ENCODE results near the gene EFNB1.
"Not testable (repeated sequence)": the region's sequence is repeated elsewhere in the genome, so short reads cannot be mapped to it uniquely, and the experiment has no call there.

EFNB1 gene

DNA sequence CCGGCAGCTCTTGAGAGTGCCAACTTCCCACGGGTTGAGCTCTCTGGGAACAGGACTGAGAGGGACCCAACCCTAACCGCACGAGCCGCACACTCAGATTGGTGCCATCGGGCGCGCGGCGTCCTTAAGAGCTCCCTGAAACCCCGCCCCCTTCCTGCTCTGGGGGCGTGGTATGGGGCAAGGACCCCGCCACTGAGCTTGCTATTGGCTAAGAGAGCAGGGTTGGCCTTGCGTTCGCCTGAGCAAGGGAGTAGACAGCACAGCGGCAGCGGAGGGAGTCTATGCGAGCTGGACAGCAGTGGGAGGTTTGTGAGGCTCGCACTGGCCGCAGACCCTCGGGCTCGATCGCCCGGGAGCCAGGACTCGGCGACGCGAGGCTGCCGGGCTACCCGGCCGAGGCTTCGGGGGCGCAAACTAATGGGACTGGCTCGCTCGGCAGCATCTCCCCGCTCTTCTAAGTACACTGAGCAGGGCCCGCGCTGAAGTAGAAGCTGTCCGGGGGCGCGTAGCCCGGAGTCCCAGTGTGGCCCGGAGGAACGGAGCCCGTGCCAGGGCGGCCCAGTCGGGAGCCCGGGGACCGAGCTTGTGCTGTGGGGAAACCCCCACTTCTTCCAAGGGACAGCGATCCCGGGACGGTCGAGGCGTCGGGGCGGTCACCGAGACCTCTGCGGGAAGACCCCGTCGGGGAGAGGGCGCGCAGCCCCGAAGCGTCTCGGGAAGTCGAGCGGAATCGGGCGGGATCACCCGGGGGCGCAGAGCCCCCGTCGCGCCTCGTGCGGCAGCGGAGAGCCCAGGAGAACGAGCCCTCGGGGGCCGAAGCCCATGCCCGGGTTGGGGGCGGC, at the start of gene EFNB1:
Gene EFNB1 (plus strand): TSS at position 282 of the 842 bp plus-strand sequence. CDS start 756 bp downstream, outside the sequence.
- DNase-seq = no peak

DNA sequence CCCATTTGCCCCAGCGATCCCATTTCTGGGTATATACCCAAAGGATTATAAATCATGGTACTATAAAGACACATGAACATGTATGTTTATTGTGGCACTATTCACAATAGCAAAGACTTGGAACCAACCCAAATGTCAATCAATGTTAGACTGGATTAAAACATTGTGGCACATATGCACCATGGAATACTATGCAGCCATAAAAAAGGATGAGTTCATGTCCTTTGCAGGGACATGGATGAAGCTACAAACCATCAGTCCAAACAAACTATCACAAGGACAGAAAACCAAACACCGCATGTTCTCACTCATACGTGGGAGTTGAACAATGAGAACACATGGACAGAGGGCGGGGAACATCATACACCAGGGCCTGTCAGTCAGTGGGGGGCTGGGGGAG, 47.5 kb upstream of the EFNB1 start:
- not testable (repeated sequence) for DNase-seq

DNA sequence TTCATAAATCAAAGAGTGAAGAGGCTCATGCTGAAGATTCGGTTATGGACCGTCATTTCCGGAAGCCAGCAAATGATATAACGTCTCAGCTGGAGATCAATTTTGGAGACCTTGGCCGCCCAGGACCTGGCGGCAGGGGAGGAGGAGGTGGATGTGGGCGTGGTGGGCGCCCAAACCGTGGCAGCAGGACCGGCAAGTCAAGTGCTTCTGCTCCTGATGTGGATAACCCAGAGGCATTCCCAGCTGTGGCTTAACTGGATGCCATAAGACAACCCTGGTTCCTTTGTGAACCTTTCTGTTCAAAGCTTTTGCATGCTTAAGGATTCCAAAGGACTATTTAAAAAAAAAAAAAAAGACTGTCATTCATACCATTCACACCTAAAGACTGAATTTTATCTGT, 44.0 kb upstream of the EFNB1 start:
- DNase-seq = no peak

DNA sequence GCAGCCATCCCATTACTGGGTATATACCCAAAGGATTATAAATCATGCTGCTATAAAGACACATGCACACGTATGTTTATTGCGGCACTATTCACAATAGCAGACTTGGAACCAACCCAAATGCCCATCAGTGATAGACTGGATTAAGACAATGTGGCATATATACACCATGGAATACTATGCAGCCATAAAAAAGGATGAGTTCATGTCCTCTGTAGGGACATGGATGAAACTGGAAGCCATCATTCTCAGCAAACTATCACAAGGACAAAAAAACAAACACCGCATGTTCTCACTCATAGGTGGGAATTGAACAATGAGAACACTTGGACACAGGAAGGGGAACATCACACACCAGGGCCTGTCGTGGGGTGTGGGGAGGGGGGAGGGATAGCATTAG, 42.2 kb upstream of the EFNB1 start:
- DNase-seq = not testable (repeated sequence)

DNA sequence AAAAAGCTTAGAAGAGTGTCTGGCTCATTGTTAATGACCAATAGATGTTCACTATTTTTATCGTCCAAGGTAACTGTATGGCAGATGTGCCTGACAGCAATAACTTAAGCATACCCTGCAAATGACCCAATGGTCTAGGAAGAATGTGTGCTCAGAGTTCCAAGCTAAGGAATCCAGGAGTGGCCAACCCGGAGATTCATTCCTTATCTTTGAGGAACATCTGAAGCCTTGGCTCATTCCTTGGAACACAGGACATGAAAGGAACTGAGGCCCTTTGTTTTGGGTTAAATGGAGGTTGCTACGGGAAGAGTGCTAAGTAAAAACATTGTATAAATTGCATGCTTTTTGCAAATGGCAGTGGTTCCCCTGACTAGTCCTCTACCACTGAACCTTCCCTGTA, 38.9 kb upstream of the EFNB1 start:
- no peak for DNase-seq

DNA sequence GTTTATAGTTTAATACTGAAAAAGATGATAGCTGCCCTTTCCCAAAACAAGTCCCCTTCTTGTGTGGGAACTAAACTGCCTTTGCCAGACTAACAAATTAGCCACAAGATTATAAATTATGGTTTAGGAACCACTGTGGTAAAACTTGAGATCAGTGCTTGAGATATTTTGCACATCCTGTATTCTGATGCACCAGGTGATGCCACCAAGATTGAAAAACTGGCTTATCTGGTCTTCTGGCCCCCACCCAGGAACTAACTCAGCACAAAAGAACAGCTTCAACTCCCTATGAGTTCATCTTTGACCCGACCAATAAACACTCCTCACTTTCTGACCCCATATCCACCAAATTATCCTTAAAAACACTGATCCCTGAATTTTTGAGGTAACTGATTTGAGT, 36.7 kb upstream of the EFNB1 start:
- DNase-seq = no peak

DNA sequence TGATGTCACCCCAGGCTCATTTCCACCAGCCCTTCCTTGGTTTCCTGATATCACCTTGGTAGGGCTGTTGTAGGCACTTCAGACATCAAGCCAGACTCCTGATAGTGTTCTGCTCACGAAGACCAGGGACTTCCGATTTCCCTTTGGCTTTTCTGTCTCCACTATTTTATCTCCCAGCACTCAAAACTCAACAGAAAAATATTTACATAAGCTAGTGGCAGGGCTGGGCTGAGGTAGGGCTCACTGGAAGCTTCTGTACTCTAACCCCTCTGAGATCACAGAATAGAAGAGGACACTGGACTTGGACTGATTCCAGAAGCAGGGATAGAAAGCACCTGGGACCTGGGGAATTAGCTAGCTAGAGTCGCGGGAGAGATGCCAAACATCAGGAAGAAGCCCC, 34.4 kb upstream of the EFNB1 start:
- DNase-seq = no peak

DNA sequence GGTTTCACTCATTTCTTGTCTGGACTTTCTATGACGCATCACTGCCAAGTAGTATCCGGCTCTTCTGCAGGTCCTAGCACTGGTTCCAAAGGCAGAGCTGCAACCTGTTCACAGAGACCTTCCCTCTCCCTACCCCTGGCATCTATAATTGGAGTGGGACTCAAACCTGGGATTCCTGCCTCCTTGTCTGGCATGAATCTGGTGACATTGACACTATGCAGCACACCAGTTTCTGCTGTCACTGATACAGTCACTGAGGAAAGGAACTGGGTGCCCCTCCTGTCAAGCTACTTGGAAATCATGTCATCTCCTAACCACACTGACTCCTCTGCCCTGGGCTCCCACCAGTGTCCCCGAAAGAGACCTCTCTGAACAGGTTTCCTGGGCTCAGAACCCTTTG, 33.1 kb upstream of the EFNB1 start:
- DNase-seq = no peak

DNA sequence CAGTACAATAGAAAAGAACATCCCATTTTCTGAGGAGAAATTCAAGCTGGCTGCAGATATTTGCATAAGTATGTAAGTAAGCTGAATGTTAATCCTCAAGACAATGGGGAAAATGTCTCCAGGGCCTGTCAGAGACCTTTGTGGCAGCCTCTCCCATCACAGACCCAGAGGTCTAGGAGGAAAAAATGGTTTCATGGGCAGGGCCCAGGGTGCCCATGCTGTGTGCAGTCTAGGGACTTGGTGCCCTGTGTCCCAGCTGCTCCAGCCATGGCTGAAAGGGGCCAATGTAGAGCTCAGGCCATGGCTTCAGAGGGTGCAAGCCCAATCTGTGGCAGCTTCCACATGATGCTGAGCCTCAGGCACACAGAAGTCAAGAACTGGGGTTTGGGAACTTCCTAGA, 30.4 kb upstream of the EFNB1 start:
- not testable (repeated sequence) for DNase-seq

DNA sequence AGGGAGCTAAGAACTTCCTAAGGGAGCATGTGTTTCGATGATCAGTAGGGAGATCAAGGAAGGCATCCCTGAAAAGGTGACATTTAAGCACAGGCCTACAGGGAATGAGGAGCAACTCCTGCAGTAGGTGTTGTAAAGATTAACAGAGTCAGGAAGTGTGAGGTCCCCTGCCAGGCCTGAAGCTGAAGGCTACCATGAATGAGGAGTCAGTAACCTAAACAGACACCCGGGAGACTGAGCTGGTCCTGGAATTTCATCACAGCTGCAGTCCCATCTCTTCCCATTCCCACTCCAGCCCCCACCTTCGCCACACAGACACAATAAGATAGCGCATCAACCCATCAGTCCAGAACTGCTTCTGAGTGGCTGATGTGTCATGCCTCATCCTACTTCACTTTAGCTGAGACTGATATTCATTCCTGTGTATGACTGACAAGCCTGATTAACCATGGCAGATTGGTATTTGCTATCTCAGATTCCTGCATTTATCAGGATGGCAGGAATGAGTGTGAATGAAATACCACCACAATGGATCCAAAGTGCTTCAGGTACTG, 27.0 kb upstream of the EFNB1 start:
- no peak for DNase-seq

DNA sequence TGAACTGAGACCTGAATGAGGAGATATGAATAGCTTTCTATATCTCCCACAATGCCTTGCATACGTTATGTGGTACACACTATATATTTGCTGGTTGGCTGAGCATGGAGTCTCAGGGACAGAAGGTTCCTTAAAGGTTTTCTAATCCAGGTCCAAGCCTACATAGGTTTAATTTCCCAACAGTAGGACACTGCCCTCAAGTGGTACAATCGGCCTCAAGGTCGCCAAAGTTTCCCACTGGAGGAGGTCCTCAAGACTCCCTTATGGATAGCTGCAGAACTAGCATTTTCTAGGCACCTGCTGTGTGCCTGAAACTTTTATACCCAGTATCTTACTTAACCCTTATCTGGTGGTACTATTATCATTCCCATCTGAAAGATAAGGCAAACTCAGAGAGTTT, 21.0 kb upstream of the EFNB1 start:
- no peak for DNase-seq

DNA sequence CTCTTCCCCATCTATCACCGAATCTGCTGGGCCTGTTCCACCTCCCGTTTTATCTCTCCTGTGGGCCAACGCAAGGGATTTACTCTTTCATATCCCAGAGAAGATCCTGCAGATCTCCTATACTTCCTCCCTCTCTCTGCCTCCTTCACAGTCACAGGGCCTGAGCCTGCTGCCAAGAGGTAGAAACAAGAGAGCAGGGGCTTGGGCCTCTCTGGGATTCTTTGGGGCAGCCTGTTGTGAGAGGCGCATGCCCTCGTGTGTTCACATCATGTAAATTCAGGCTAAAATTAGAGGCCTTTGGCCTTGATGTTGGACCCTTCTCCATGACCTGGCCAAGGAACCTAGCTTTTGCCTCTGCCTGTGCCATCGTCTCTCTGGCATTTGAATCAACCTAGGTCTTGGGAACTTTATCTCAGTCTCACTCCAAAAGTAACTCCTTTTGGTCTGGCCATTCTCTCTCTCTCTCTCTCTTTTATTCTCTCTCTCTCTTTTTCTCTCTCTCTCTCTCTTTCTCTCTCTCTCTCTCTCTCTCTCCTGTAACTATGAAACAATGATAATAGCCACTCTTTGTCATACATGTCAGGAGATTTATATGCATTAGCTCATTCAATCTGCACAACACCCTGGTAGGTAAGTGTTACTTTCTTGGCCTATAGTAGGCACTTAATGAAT, 20.0 kb upstream of the EFNB1 start:
- DNase-seq = no peak

DNA sequence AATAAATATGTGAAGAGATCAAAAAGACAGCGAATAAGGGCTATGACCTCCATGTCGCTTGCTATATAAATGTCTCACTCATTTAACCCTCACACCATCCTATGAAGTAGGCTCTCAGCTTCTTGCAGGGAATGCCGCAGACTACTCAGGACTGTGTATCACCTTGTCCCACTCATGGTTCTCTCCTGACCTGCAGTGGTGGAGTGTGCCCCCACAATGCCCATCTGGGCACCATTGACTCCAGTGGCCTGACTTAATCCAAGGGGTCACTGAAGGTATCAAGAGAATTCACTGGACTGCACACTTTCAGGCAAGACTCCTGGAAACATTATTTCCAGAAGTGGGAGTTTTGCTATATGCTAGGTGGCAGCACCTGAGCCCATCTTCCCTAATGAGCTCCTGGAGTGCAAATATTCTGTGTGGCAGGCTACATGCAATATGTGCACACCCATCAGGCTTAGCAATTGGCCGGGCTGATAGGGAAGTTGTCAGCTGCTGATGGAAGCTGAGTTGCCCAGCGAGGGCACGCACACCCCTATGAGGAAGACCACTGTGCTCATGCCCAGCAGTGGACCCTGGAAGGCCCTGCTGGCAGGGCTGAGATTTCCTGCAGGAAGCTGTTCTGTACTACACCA, 8.2 kb upstream of the EFNB1 start:
- DNase-seq = no peak

DNA sequence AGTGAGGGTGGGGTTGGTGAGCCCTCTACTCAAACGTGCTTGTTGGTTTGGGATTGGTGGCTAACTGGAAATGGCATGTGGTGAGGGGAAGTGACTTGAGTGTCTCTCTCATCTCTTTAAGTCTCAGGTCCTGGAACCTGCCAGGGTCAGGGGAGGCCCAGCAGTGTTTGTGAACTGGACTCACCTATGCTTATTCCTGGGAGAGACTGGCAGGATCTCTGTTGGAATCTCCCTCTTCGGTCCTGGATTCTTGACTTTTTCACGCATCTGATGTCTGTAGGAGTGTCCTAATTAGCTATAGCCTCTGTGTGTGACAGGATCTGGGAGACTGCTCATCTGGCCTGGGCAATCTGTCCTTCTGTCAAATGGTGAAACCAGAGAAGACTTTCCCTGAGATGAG, 7.2 kb upstream of the EFNB1 start:
- DNase-seq = no peak

DNA sequence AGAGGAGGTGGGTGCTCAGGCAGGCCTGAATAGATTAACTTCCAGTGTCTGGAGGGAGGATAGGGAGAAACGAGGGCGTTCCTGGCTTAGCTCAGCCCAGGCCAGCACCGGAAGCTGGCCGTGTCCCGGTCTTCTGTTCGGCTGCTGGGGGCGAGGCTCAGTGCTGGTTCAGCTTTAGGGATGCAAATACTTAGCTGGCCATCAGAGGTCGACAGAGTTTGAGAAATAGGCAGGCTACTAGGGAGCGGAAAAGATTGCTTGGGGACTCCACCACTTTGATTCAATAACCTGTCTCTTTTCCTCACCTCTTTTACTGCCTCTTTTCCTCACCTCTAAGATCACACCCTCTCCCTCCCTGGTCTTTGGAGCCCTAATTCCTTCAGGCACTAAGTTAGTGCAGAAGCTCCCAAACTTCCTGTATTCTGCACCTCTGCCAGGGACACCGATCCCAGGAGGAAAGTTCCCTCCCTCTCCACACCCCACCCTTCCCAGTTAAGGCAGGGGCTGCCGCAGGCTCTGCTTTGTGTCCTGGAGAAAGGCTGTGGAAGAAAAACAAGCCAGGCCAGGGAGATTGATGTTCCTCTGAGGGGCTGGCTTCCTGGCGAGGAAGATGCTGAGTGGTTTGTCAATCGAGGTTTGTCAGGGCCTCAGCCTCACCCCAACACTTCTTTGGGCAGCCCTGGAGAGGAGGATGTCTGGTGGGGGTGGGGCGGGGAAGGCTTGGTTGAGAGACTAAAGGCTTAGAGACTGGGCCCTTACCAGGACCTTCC, 6.0 kb upstream of the EFNB1 start:
- DNase-seq = no peak

DNA sequence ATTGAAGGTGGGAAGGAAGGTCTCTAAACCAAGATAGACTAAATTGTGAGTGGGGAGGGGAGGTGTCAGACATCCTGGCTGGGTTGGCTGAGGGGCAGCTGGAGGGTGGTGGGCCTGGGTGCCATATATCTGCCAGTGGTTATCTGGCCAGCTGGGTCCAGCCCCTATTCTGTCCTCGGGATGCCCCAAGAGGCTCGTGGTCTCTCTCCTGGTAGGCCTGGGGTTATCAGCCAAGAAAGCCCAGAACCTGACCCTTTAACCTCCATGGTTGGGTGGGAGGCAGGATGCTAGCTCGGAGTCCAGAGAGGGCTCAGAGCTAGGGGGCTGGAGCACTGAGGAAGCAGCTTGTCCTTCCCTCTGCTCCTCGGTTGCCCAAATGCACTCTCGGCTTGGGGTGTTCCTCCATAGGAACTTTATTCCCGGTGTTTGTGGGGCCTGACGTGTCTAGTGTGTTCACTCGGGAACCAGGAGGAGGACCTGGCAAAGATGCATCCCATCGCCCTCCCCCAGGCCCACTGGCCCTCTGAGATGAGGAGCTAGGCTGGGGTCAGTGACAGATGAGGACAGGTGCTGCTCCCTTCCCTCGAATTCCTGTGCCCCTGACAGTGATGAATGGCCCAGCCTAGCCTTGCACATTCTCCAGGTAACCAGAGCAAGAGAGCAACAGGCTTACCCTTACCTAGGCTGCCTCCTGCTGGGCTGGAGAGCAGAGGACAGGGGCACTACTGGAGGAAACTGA, 5.2 kb upstream of the EFNB1 start:
- no peak for DNase-seq

DNA sequence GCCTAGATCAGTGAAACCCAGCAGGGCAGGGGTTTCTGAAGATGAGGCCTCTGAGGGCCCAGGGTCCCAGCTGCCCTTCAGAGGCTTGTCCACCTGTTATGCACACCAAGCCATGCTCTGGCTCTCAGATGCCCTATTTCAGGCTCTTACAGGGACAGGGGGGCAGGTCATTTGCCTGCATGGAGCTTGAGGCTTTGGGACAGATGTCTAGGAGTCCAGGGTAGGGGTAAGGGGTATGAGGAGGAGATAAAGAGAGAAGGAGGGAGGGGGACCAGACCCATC, 4.7 kb upstream of the EFNB1 start:
- DNase-seq = no peak

DNA sequence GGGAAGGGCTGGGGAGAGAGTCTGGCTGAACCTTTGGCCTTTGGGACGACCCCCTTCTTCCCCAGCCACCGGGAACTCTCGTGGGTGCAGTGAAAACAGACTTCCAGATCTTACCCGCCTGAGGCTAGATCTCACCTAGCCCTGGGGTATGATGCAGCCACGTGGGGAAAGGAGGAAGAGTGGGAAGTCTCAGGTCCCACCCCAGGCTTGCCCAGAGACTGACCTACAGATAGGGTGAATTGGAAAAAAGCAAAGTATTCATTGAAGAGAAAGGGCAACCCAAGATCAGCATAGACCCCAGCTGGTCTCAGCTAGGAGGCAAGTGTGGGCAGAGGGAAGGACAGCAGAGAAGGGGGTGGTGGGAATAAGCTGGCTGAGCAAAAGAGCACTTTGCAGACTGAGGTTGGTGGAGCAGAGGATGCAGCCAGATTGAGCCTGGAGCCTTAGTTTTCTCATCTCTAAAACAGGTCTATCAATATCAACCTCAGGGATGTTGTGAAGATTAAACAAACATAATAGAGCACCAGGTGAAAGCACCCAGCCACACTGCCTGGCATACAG, 4.2 kb upstream of the EFNB1 start:
- DNase-seq = no peak

DNA sequence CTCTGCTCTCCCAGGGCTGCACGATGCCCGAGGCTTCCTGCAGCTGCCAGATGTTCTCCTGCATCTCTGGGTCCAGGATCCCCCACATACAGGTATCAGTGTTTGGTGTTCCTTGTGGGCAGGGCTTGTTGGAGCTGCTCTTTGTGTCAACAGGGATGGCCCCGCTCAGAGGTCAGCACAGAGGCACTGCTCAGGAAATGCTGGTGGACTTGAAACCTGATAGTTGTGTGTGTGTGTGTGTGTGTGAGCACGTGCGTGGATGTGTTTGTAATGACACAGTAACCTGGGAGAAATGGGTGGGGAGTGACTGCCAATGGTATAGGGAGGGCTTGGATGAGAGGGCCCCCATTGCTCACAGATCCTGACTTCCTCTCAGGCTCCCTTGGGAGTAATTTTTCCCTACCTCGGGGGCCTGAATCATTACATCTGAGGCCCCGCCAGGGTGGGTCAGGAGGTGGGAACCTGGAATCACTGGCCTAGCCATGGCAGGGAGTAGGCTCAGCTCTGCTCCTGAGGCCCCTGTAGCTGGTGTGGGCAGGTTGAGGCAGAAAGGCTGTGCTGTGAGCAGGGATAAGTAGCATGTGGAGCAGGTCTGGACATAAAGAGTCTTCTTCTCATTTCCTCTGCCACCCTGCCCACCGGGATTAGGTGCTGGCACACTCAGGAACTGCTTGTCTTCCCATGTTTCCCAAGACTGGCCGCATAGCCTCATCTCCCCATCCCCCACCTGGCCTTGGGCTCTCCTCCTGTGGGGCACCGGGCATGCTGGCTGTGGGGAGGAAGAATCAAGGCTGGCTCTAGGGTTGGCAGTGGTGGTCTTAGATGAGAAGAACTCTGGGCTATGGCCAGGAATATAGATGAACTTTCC, 2.5 kb upstream of the EFNB1 start:
- DNase-seq = no peak

DNA sequence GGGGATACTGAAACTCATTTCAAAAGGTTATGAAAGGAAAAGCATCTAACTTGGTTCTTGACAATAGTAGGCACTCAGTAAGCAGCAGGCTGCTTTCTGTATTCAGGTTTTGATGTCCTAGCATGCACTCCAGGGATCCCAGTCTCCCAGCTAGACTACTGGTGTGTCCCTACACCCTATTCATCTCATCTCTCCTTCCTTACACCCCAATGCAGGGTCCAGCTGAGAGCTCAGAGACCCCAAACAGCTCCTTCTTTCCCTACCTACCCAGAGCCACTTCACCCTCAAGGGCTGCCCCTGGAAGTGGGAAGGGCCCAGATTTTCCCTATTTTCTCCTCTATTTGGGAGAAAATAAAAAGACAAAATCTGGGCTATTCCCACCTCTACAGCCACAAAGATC, 1.6 kb upstream of the EFNB1 start:
- DNase-seq = no peak

All from NCI-H2081 treated with DMSO at 0.1 percent for 48 hours (cell line).